GM12864 (cell line): ENCODE measurements around the gene DDIT3.

ENCODE experiments used
- DNase-seq: peaks from one replicate; pipeline ENCODE4 v3.0.0-alpha.2; 2011; ENCODE audit warnings: low read depth
- H3K4me3 ChIP-seq: 2 replicates; pipeline ENCODE4 v1.5.1; 2011; ENCODE audit warnings: mild to moderate bottlenecking, low read depth, low read length, control low read depth
- CTCF ChIP-seq: IDR thresholded peaks from 2 replicates; pipeline ENCODE4 v1.5.1; 2011; ENCODE audit warnings: low read depth, mild to moderate bottlenecking, moderate library complexity, low read length, control low read depth, inconsistent platforms; ENCODE audit errors: missing control alignments

Gene DDIT3

GRCh38 chr12:57470970-57471656, 49.2 kb downstream of the DDIT3 start:
- DNase-seq, result no peak
- TF ChIP-seq CTCF, result no peak
- H3K4me3 ChIP-seq, result no peak overlapping the region

- TF ChIP-seq CTCF, result no peak
- DNase-seq, result no peak
- no peak overlapping the region for H3K4me3 ChIP-seq
These were observed 49.9 kb downstream of the DDIT3 start for GRCh38 chr12:57470286-57470969.

- no peak for DNase-seq
- H3K4me3 ChIP-seq, result no peak overlapping the region
- no peak for TF ChIP-seq CTCF
These were observed 50.8 kb downstream of the DDIT3 start for GRCh38 chr12:57469296-57470164.

GRCh38 chr12:57467915-57468314, 52.4 kb downstream of the DDIT3 start:
- H3K4me3 ChIP-seq, result no peak overlapping the region
- no peak for DNase-seq
- TF ChIP-seq CTCF, result no peak

GRCh38 chr12:57467212-57467874, 53.0 kb downstream of the DDIT3 start:
- no peak for TF ChIP-seq CTCF
- H3K4me3 ChIP-seq, result no peak overlapping the region
- DNase-seq, result no peak
